HEK293 (cell line): ENCODE results near the gene FGF12.

Experiments used
- CTCF ChIA-PET: fragments of 350-600 bp; formaldehyde crosslinking; extraction: SDS; loops from one replicate; lab custom pipeline; 2021; ENCODE audit warnings: antibody characterized with exemption; lab: Yijun Ruan, JAX
- POLR2A ChIA-PET: fragments of 300-600 bp; formaldehyde crosslinking; extraction: SDS; loops from one replicate; lab custom pipeline; 2020; ENCODE audit warnings: antibody characterized with exemption, inconsistent platforms; lab: Yijun Ruan, JAX
- H3K27ac ChIP-seq: fragments of 200-500 bp; sonication (Bioruptor generic); 2 replicates; pipeline ENCODE4 v1.5.1; 2014; ENCODE audit warnings: low read depth, low read length, control low read depth, inconsistent platforms; ENCODE audit errors: extremely low read depth
- H3K36me3 ChIP-seq, 2 experiments: fragments of 200-500 bp in 1 of 2; sonication (Bioruptor generic) in 1 of 2; 1 replicate in 1 of 2; 2 replicates in 1 of 2; pipeline ENCODE4 v1.5.1; 2014 to 2017; ENCODE audit warnings: inconsistent platforms in 2 of 2, low read length in 2 of 2; ENCODE audit not compliant: control insufficient read depth in 2 of 2, insufficient read depth in 1 of 2
- H3K4me1 ChIP-seq: fragments of 200-500 bp; sonication (Bioruptor generic); 2 replicates; pipeline ENCODE4 v1.5.1; 2014; ENCODE audit warnings: mild to moderate bottlenecking, low read length, inconsistent platforms; ENCODE audit not compliant: control insufficient read depth, insufficient read depth
- H3K4me3 ChIP-seq: 2 replicates; pipeline ENCODE4 v1.5.1; 2011; ENCODE audit warnings: low read depth, mild to moderate bottlenecking, control low read depth, low read length, moderate library complexity
- H3K9me3 ChIP-seq: fragments of 200-500 bp; sonication (Bioruptor generic); 2 replicates; pipeline ENCODE4 v1.5.1; 2014; ENCODE audit warnings: low read depth, low read length, inconsistent platforms; ENCODE audit not compliant: control insufficient read depth, insufficient read depth
- HOXA7 ChIP-seq: sonication (generic); formaldehyde crosslinking; IDR thresholded peaks from 2 replicates; pipeline ENCODE4 v1.8.1; 2022; ENCODE audit warnings: missing genetic modification reagents, borderline replicate concordance
- KLF1 ChIP-seq: fragments of 450-650 bp; formaldehyde crosslinking; IDR thresholded peaks from 2 replicates; pipeline ENCODE4 v1.5.1; 2016; ENCODE audit warnings: missing biosample characterization, missing genetic modification characterization
- KLF16 ChIP-seq: fragments of 450-650 bp; formaldehyde crosslinking; IDR thresholded peaks from 2 replicates; pipeline ENCODE4 v1.5.1; 2017; ENCODE audit warnings: missing biosample characterization, missing genetic modification characterization
- SP2 ChIP-seq: fragments of 450-650 bp; formaldehyde crosslinking; IDR thresholded peaks from 2 replicates; pipeline ENCODE4 v1.5.1; 2016; ENCODE audit warnings: missing biosample characterization, missing genetic modification characterization
- SP3 ChIP-seq: fragments of 450-650 bp; formaldehyde crosslinking; IDR thresholded peaks from 2 replicates; pipeline ENCODE4 v1.5.1; 2016; ENCODE audit warnings: missing biosample characterization, missing genetic modification characterization
- ZBTB21 ChIP-seq: fragments of 450-650 bp; formaldehyde crosslinking; IDR thresholded peaks from 2 replicates; pipeline ENCODE4 v1.5.1; 2017; ENCODE audit warnings: missing biosample characterization, missing genetic modification characterization
- ZBTB48 ChIP-seq: fragments of 450-650 bp; formaldehyde crosslinking; IDR thresholded peaks from 2 replicates; pipeline ENCODE4 v1.5.1; 2016; ENCODE audit warnings: missing biosample characterization, missing genetic modification characterization
- ZNF114 ChIP-seq: fragments of 450-650 bp; formaldehyde crosslinking; IDR thresholded peaks from 2 replicates; pipeline ENCODE4 v1.5.0; 2017; ENCODE audit warnings: missing biosample characterization, missing genetic modification characterization
- ZNF132 ChIP-seq: fragments of 450-650 bp; formaldehyde crosslinking; IDR thresholded peaks from 2 replicates; pipeline ENCODE4 v1.5.1; 2017; ENCODE audit warnings: missing biosample characterization, missing genetic modification characterization, borderline replicate concordance
- ZNF18 ChIP-seq: fragments of 450-650 bp; formaldehyde crosslinking; IDR thresholded peaks from 2 replicates; pipeline ENCODE4 v1.5.1; 2016; ENCODE audit warnings: missing biosample characterization, missing genetic modification characterization
- ZNF324 ChIP-seq: fragments of 450-650 bp; formaldehyde crosslinking; IDR thresholded peaks from 2 replicates; pipeline ENCODE4 v1.5.1; 2016; ENCODE audit warnings: missing biosample characterization, missing genetic modification characterization
- ZNF449 ChIP-seq: fragments of 450-650 bp; formaldehyde crosslinking; IDR thresholded peaks from 2 replicates; pipeline ENCODE4 v1.5.1; 2017; ENCODE audit warnings: missing biosample characterization, mild to moderate bottlenecking, missing genetic modification characterization, moderate library complexity
- ZNF521 ChIP-seq: fragments of 450-650 bp; formaldehyde crosslinking; IDR thresholded peaks from 2 replicates; pipeline ENCODE4 v1.5.1; 2017; ENCODE audit warnings: missing biosample characterization, mild to moderate bottlenecking, missing genetic modification characterization
- ZNF544 ChIP-seq: fragments of 450-650 bp; formaldehyde crosslinking; IDR thresholded peaks from 2 replicates; pipeline ENCODE4 v1.5.0; 2017; ENCODE audit warnings: missing biosample characterization, missing genetic modification characterization
- ZNF555 ChIP-seq: fragments of 450-650 bp; formaldehyde crosslinking; conservative IDR thresholded peaks from 2 replicates; pipeline ENCODE4 v1.5.1; 2017; ENCODE audit warnings: missing biosample characterization, mild to moderate bottlenecking, missing genetic modification characterization, inconsistent platforms
- ZNF621 ChIP-seq: fragments of 450-650 bp; formaldehyde crosslinking; IDR thresholded peaks from 2 replicates; pipeline ENCODE4 v1.5.1; 2017; ENCODE audit warnings: missing biosample characterization, missing genetic modification characterization
- ZNF664 ChIP-seq: fragments of 450-650 bp; formaldehyde crosslinking; IDR thresholded peaks from 2 replicates; pipeline ENCODE4 v1.5.1; 2016; ENCODE audit warnings: missing biosample characterization, missing genetic modification characterization
- ZNF707 ChIP-seq: fragments of 450-650 bp; formaldehyde crosslinking; IDR thresholded peaks from 2 replicates; pipeline ENCODE4 v1.5.1; 2016; ENCODE audit warnings: missing biosample characterization, missing genetic modification characterization
- ZNF777 ChIP-seq: fragments of 450-650 bp; formaldehyde crosslinking; IDR thresholded peaks from 2 replicates; pipeline ENCODE4 v1.5.1; 2017; ENCODE audit warnings: missing biosample characterization, missing genetic modification characterization, borderline replicate concordance
- ZNF830 ChIP-seq: fragments of 450-650 bp; IDR thresholded peaks from 2 replicates; pipeline ENCODE4 v1.5.0; 2018; ENCODE audit warnings: missing biosample characterization, missing genetic modification characterization, low read depth, mild to moderate bottlenecking, moderate library complexity
- ZSCAN23 ChIP-seq: fragments of 450-650 bp; formaldehyde crosslinking; IDR thresholded peaks from 2 replicates; pipeline ENCODE4 v1.5.1; 2016; ENCODE audit warnings: missing biosample characterization, missing genetic modification characterization
- TF ChIP-seq, protein P1 (sequence below): fragments of 450-650 bp; formaldehyde crosslinking; IDR thresholded peaks from 2 replicates; pipeline ENCODE4 v1.5.1; 2016; ENCODE audit warnings: missing biosample characterization, missing genetic modification characterization
- TF ChIP-seq, protein P2 (sequence below): fragments of 450-650 bp; formaldehyde crosslinking; IDR thresholded peaks from 2 replicates; pipeline ENCODE4 v1.5.1; 2016; ENCODE audit warnings: missing biosample characterization, missing genetic modification characterization
- TF ChIP-seq, protein P3 (sequence below): fragments of 450-650 bp; formaldehyde crosslinking; IDR thresholded peaks from 2 replicates; pipeline ENCODE4 v1.5.1; 2016; ENCODE audit warnings: missing biosample characterization, missing genetic modification characterization

FGF12 gene

GRCh38 chr3:192408647-192409200, 318.6 kb downstream of the FGF12 start:
- CTCF ChIA-PET: interaction anchor here (0.6 to 0.7 kb wide), 2 partner anchors 27 to 563 kb away, joined by 3 read pairs; no protein-coding TSS in a partner anchor
- Histone ChIP-seq H3K4me3 (peak overlapping the region; percentile 63), H3K4me1 (no peaks in the 10 kb centered on the region)
- no peak for TF ChIP-seq HOXA7 (CRISPR knock-in tag)
- no peak for TF ChIP-seq ZNF544 (tag by site-specific recombination)
- TF ChIP-seq KLF16 (tag by site-specific recombination): no peak
- no peak for TF ChIP-seq ZBTB21 (tag by site-specific recombination)
- no peak for TF ChIP-seq SP3 (tag by site-specific recombination)
- no peak for TF ChIP-seq ZNF521 (tag by site-specific recombination)
- TF ChIP-seq, all 188 proteins: peak for 0
- Histone ChIP-seq H3K9me3 (no peaks in the 10 kb centered on the region), H3K27ac (no peak overlapping the region), H3K36me3 (no peaks in the 10 kb centered on the region)
- POLR2A ChIA-PET: interaction anchor here (0.6 kb wide), 1 partner anchor 981 kb away, joined by 6 read pairs; no protein-coding TSS in a partner anchor

DNA sequence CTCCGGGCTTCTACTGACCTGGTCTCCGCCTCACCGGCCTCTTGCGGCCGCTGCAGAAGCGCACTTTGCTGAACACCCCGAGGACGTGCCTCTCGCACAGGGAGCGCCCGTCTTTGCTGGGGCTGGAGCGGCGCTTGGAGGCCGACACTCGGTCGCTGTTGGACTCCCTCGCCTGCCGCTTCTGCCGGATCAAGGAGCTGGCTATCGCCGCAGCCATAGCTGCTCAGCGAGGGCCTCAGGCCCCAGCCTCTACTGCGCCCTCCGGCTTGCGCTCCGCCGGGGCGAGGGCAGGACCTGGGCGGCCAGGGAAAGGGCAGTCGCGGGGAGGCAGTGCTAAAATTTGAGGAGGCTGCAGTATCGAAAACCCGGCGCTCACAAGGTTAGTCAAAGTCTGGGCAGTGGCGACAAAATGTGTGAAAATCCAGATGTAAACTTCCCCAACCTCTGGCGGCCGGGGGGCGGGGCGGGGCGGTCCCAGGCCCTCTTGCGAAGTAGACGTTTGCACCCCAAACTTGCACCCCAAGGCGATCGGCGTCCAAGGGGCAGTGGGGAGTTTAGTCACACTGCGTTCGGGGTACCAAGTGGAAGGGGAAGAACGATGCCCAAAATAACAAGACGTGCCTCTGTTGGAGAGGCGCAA, 319.2 kb downstream of the FGF12 start:
- Histone ChIP-seq H3K4me3 (no peak overlapping the region), H3K4me1 (no peaks in the 10 kb centered on the region), H3K9me3 (no peaks in the 10 kb centered on the region), H3K27ac (no peak overlapping the region), H3K36me3 (no peaks in the 10 kb centered on the region)
- TF ChIP-seq ZNF707 (tag by site-specific recombination) (no peak), ZNF664 (no peak), ZNF555 (no peak), ZSCAN23 (no peak), ZNF132 (tag by site-specific recombination) (no peak), ZNF114 (tag by site-specific recombination) (no peak), SP2 (tag by site-specific recombination) (no peak), ZBTB48 (tag by site-specific recombination) (no peak), ZNF830 (tag by site-specific recombination) (no peak), ZNF621 (tag by site-specific recombination) (no peak), ZNF449 (tag by site-specific recombination) (no peak), ZNF777 (tag by site-specific recombination) (no peak), ZNF18 (tag by site-specific recombination) (no peak), KLF1 (tag by site-specific recombination) (no peak), ZNF324 (tag by site-specific recombination) (no peak)
- TF ChIP-seq, protein P1, sequence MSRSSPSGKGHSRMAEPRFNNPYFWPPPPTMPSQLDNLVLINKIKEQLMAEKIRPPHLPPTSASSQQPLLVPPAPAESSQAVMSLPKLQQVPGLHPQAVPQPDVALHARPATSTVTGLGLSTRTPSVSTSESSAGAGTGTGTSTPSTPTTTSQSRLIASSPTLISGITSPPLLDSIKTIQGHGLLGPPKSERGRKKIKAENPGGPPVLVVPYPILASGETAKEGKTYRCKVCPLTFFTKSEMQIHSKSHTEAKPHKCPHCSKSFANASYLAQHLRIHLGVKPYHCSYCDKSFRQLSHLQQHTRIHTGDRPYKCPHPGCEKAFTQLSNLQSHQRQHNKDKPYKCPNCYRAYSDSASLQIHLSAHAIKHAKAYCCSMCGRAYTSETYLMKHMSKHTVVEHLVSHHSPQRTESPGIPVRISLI: no peak
- TF ChIP-seq, protein P2, sequence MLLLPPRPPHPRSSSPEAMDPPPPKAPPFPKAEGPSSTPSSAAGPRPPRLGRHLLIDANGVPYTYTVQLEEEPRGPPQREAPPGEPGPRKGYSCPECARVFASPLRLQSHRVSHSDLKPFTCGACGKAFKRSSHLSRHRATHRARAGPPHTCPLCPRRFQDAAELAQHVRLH (tag by site-specific recombination): no peak
- TF ChIP-seq, protein P3, sequence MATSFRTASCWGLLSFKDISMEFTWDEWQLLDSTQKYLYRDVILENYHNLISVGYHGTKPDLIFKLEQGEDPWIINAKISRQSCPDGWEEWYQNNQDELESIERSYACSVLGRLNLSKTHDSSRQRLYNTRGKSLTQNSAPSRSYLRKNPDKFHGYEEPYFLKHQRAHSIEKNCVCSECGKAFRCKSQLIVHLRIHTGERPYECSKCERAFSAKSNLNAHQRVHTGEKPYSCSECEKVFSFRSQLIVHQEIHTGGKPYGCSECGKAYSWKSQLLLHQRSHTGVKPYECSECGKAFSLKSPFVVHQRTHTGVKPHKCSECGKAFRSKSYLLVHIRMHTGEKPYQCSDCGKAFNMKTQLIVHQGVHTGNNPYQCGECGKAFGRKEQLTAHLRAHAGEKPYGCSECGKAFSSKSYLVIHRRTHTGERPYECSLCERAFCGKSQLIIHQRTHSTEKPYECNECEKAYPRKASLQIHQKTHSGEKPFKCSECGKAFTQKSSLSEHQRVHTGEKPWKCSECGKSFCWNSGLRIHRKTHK (tag by site-specific recombination): no peak
- POLR2A ChIA-PET: interaction anchor here (0.6 kb wide), 1 partner anchor 982 kb away, joined by 6 read pairs; no protein-coding TSS in a partner anchor
- CTCF ChIA-PET: no interaction called here
